OCI-M1 (cell line): ENCODE results near the gene F2RL1.
"Not testable (repeated sequence)": the region's sequence is repeated elsewhere in the genome, so short reads cannot be mapped to it uniquely, and the experiment has no call there.

Source experiments
- DNase-seq: peaks from one replicate; lab custom pipeline; 2025; lab: John Stamatoyannopoulos, UW

F2RL1 gene

GRCh38 chr5:76805821-76806505 is 12.9 kb upstream of the F2RL1 start:
- DNase-seq: peak; percentile 79

DNA sequence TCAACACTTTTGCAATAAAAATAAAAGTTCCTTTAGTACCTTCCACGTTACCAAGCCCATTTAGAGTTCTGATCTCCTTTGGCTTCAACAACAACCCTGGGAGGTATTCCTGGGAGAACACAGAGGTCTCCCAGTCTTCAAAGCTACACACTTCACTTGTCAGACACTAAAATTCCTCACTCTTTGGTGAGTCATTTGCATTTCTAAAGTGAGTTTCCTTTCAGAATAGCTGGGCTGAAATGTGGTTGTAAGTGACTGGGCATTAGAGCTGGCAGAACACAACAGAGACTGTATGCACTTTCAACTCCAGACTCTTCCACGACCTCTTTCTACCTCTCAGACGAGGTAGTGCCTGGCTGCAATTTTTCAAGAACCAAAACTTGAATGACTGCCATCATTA is 11.5 kb upstream of the F2RL1 start:
- no peak for DNase-seq

DNA sequence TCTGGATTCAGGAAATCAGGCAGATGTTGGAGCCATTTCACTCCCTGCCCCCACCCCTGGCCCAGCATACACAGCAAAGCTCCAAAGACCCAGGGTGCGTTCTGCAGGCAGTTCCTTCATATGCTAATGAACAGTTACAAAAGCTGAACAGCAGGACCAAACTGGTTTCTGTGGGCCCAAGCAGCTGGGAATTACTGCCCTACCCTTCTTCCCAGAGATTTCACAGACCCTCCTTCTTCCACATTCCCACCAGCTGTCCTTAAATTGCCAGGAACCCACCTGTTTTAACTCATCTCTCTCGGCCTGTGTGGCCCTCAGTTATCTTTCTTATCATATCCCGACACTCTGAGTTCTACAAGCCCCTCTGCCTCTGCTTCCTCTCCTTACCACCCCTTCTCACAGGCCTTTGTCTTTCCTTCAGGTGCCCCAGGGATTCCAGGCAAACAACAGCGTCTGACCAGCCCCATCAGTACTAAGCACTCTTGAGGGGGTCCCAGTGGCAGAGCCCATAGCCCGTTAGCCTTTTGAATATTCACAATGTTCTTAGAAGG is 10.6 kb upstream of the F2RL1 start:
- DNase-seq: no peak

- DNase-seq: no peak
These were observed 9.7 kb upstream of the F2RL1 start for GRCh38 chr5:76809141-76809540.

DNA sequence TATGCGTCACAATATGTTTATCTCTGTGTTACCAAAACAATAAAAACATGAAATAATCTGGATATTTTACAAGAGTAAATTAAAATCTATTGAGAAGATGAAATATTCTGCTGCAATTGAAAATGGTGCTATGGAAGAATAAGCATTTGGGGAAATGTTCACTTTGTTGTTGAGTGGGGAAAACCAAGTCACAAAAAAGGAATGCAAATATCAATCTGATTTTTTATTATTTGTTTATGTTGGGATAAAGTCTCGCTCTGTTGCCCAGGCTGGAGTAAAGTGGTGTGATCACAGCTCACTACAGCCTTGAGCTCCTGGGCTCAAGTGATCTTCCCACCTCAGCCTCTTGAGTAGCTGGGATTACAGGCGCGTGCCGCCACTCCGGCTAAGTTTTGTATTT is 8.6 kb upstream of the F2RL1 start:
- no peak for DNase-seq

DNA sequence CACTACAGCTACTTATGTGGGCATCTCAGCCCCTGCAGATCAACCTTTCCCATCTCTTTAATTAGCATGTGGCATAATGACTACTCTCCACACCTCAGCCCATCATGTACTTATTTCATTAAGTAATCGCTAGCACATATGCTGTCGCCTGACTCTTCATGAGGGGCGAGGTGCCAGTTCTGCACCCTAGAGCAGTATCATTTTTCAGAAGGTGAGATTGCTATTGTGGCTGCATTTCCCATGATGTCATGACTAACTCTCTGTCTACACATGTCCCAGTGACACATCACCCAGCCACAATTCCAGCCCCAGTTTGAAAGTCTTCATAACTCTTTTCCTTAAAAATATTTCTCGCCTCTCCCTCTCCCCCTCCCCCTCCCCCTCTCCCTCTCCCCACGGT is 7.6 kb upstream of the F2RL1 start:
- no peak for DNase-seq

DNA sequence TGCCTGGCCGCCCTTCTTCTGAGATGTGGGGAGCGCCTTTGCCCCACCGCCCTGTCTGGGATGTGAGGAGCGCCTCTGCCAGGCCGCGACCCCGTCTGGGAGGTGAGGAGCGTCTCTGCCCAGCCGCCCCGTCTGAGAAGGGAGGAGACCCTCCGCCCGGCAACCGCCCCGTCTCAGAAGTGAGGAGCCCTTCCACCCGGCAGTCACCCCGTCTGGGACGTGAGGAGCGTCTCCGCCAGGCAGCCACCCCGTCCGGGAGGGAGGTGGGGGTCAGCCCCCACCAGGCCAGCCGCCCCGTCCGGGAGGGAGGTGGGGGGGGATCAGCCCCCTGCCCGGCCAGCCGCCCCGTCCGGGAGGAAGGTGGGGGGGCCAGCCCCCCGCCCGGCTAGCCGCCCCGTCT is 6.6 kb upstream of the F2RL1 start:
- DNase-seq: not testable (repeated sequence)

GRCh38 chr5:76813982-76814562 is 4.8 kb upstream of the F2RL1 start:
- DNase-seq: no peak

DNA sequence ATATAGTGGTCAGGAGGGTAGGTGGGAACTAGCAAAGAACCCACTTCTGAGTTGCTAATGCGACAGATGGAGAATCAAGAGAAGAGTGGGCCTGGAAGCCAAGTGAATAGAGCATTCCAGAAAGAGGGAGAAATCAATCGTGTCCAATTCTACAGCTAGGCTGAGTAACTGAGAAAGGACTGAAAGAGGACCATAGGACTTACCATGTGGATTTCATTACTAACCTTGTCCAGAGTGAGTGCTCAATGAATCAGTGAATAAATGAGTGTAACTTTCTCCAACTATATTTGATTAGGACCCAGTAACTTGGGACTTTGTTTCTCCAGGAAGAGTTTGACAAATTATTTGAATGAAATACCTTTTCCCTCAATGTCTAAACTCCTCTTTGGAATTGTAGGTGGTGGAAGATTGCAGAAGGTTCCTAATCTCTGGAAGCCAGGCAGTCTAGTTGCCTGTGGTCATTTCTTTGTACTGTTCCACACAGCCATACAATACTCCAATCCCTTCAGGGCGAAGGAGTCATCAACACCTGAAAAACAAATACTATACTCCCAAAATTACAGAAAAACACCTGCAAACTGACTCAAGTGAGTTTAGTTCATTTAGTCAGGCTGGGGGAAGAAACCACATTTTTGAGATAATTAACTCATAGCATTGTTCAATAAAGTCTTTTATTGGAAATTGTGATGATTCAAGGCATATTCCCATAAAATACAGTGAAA is 2.6 kb upstream of the F2RL1 start:
- no peak for DNase-seq

GRCh38 chr5:76819851-76820525 is 1.2 kb downstream of the F2RL1 start:
- no peak for DNase-seq

DNA sequence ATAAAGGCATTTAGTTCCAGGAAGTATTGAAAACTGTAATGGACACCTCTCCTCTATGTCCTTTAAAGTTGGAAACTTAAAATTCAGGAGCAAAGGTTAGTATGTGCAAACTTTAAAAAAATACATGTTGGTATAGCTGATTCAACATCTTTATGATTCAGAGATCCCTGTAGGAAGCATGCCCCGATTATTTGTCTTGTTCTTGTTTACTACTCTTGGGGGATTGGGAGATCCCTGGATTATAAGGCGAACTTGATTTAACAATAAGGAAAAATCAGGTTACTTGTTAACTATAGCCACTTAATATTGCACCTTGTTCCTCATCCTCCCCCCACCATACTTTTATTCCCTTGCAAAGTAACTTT is 1.7 kb downstream of the F2RL1 start:
- DNase-seq: no peak

DNA sequence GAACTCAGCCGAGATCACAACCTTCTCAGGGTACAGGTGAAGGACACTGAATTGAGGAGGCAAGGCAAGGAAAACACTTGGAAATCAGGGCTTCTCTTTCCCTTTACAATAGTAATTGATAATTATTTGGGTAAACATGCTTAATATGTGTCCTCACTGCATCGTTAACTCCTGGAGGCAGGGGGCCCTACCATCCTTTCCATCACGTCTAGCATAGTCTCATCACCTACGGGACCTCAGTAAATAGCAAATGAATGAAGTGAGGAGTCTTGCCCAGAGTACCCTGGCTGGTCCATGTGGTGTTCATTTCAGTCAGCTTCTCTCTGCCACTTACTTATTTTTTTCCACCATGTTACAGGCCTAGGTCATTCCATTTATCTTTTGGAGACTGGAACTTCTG is 2.3 kb downstream of the F2RL1 start:
- DNase-seq: no peak

DNA sequence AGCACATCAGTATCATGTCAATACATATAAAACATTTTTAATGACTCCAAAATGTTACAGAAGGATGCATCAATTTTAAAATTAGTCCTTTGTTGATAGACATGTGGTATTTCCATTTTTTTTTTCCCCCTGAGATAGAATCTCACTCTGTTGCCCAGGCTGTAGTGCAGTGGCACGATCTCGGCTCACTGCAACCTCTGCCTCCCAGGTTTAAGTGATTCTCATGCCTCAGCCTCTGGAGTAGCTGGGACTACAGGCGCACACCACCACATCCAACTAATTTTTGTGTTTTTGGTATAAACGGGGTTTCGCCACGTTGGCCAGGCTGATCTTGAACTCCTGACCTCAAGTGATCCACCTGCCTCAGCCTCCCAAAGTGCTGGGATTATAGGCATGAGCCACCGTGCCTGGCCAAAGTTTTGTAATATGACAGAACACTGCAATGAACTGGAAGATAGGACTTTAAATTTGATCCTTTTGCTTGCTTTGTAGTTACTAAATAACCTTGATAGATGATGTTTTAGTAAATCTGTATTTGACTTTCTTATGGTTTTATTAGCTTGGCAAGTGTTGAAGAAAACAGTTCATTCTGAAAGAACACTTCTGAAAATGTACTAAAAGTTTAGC is 3.4 kb downstream of the F2RL1 start:
- not testable (repeated sequence) for DNase-seq

DNA sequence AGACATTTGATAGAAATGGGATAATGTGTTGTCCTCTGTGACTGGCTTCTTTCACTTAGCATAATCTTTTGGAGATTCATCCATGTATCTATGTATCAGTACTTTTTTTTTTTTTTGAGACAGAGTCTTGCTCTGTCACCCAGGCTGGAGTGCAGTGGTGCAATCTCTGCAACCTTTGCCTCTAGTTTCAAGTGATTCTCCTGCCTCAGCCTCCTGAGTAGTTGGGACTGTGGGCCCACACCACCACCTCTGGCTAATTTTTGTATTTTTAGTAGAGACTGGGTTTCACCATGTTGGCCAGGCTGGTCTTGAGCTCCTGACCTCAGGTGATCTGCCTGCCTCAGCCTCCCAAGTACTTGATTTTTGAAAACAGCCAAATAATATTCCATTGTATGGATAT is 7.6 kb downstream of the F2RL1 start:
- not testable (repeated sequence) for DNase-seq

GRCh38 chr5:76831110-76831452 is 12.3 kb downstream of the F2RL1 start:
- DNase-seq: no peak

DNA sequence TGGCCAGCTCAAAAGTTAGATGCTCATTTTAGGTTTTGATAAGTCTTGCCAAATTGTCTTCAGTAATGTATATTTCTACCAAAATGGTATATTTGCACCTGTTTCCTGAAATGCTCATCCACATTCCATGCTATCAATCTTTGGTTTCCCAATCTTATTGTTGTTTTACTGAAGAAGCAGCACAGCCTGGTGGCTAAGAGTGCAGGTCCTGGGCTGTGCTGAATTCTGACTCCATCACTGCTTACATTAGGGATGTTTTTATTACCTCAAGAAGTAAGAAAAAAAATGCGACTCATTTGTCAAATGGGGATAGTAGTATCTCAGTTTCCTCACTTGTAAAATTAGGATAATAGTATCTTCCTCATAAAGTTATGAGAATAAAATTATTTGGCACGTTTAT is 17.4 kb downstream of the F2RL1 start:
- DNase-seq: no peak

- no peak for DNase-seq
These were observed 17.8 kb downstream of the F2RL1 start for GRCh38 chr5:76836585-76836984.

DNA sequence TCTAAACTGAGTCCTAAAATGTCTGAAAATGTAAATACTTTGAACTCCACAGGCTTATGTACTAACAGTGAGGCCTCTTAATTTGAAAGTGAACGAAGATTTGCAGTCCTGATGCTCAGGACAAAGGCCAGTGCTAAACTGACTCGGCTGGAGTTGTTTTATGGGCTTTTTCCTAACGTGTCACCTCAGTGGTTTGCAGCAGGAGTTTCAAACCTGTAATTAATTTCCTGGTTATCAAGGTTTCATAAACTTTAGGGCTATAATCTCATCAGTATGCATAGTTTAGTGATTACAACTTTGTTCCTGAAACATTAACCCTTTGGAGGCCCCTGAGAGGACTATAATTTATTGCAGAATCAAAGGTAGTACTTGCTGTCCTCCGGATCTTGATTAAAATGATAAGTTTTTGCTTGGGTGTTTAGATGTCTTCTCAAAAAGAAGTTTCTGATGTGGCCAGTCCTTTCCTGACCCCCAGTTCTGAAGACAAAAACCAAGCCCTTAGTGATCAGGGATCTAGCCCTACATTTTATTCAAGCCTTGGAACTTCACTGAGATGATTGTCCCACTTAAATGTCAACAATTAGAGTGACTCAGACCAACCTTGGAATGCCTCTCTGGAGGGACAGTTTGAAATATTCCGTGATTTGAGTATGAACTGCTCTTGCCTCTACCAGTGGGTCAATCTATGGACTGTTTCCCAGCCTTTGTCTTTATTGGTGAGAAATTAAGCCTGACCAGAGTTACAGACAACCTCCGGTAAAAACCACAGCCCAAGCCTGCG is 19.8 kb downstream of the F2RL1 start:
- no peak for DNase-seq

DNA sequence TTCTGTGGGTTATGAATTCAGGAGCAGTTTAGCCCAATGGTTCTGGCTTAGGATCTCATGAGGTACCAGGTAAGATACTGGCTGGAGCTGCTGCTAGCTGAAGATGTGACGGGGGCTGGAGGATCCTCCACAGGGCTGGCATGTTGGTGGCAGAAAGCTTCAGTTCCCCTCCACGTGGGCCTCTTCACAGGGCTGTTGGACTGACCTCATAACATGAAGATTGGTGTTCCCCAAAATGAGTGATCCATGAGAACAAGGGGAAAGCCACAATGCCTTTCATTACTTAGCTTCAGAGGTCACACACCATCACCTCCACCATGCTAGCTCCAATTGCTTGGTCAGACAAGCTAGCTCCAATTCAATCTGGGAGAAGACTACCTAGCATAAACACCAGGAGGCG is 22.5 kb downstream of the F2RL1 start:
- no peak for DNase-seq

DNA sequence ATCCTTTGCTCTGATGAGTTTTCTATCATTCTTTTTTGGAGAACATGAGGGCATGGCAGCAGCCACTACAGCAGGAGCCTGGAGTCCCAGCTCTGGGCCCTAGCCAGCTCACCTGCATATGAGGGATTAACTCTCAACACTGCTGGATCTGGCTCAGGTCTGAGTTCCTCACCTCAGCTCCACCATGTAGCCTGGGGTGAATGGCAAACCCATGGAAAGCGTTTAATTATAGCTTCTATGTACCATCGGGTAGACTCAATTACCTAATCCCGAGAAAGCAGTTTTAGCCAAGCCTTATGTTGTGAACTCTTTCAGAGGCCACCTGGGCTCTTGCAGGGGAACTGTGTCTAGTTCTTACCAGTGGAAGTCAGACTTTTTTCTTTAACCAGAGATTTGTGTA is 27.1 kb downstream of the F2RL1 start:
- DNase-seq: no peak
